GM18909 (cell line): ENCODE measurements around the gene STX3.
"Not testable (repeated sequence)": the region's sequence is repeated elsewhere in the genome, so short reads cannot be mapped to it uniquely, and the experiment has no call there.

ENCODE experiments used
- ATAC-seq: cut with Tn5 transposase; IDR thresholded peaks from one replicate; pipeline ENCODE4 v1.9.1; 2021; ENCODE audit warnings: mild to moderate bottlenecking; ENCODE audit not compliant: unreplicated experiment, poor library complexity

The STX3 gene

DNA sequence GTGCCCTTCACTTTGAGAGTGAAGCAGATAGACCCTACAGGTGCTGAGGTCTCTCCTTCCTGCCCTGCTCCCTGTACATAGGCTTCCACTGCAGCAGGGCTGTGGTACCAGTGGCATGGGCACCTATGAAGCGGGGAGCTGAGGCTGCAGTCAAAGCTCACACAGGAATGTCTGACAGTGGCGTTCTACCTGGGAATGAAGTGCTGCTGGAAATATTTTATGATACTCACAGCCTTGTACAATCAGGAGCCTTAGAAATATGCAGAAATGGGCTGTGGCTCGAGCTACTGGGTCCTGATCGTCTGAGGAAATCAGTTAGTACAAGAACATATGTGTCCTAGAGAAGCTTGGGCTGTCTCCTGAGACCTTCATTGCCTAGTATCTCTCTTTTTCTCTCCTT, 30.6 kb downstream of the STX3 start:
- no peak for ATAC-seq

DNA sequence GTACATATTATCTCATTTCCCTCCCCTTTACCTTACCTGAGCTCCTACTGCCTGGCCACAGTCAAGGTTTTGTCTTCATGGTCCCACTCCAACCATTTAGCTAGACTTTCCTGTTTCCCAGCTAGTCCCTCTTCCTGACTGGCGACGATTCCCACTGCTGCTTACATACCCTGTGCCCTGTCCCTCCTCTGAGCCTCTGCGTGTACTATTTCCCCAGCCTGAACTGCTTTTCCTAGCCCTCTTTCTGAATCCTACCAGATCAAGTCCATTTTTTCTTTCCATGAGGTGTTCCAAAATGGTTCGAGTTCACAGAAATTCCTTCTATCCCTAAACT, 32.0 kb downstream of the STX3 start:
- ATAC-seq = no peak

DNA sequence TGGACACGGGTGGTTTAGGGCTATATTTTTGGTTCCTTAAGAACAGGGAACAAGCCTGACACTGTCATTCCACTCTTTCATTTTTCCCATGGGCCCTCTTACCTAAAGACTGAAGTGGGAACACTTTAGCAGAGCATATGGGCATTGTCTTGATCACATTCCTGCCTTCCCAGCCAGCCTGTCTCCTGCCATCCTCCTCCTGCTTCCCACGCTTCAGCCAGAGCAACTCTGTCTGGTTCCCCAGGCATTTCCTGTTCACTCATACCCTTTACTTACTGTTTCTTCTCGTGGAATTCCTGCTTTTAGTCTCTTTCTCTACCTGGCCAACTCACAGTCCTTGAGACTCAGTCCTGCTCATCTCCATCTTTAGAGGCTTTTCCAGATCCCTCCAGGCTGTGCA, 32.6 kb downstream of the STX3 start:
- ATAC-seq = no peak

- no peak for ATAC-seq
These were observed 36.5 kb downstream of the STX3 start for GRCh38 chr11:59791639-59792038.

DNA sequence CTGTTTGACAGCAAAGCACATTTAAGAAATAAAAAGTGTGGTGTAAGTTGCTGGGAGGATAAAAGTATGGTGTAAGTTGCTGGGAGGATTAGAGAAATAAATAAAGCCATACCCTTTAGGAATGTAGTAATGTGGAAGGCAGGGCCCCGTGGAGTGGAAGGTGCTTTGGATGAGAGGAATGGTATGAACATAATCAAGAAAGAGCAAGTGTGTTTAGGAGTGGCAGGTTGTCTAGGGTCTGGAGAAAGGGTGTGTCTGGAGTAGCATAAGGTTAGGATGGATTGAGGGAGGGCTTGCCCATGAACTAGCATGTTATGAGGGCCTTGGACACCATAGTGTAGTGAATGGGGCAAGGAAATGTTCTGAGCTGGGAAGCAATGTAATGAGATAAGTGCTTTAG, 37.3 kb downstream of the STX3 start:
- ATAC-seq = no peak

- ATAC-seq = no peak
These were observed 39.2 kb downstream of the STX3 start for GRCh38 chr11:59794417-59794816.

- ATAC-seq = no peak
These were observed 45.3 kb downstream of the STX3 start for GRCh38 chr11:59800390-59801025.

- ATAC-seq = no peak
These were observed 46.1 kb downstream of the STX3 start for GRCh38 chr11:59801160-59801706.

DNA sequence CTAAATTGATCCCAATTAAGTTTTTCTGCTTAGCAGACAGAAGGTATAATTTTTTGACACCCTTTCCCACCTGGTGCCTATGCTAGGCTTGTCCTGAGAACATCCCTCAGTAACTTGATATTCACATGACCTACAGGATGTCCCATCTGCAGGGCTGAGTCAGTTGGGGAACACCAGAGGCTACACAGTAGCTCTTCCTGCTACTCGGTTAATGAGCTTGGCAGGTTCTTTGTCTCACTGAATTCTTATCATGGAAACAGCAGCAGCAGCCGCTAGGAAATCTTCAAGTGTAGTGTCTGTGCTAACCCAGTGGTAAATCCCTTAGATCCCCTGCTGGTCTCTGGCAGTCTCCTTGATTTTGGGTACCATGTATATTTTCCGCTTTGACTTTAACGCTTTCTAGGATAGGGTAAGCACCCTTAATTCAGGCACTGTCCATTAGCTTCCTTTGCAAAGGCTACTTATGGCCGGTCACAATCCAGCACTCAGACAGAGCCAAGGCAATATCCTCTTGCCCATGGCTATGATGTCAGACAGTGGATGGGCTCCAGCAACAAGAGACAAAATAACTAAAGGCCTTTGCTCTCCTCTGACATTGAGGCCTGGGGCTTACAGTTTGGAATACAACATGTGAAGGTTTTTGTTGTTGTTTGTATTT, 46.9 kb downstream of the STX3 start:
- peak; percentile 19 for ATAC-seq

DNA sequence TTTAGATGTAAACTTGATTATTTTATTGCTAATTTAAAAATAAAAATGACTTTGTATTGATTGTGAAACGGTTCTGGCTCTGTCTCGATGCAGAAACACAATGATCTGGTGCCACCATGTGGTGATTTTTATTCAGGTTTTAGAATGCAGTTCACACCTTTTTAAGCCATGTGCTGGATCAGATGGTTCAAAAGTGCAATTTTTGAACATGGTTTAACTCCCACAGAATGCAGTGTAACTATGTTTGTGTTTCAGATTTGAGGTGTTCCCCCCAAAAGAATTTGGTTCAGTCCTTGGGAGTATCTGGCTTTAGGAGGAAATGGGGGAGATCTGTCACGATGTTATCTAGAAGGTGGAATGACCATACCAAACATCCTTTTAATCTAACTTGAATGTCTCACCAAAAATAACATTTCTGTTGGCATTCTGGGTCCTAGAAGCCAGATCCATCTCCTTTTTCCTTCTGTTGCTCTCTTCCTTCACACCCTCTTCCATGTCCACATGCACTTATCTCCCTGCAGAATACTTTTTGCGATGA, 47.5 kb downstream of the STX3 start:
- ATAC-seq = peak; percentile 67

DNA sequence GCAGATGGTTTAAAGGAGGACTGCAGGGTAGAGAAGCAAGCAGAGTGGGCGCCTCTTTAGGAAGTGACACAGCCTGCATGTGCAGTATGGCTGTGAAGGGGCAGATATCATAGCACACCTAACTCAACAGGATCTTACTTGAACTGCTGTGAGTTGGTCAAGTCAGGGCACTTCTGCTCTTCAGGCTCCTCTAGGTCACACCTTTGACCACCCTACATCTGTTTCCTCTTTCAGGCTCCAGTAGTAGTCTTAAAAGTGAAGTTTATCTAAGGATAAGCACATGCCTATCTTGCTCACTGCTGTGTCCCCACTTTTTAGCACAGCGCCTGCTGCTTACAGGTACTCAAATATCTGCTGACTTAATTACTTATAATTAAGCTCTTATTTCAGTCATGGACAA, 48.9 kb downstream of the STX3 start:
- ATAC-seq = no peak

- ATAC-seq = no peak
These were observed 52.0 kb downstream of the STX3 start for GRCh38 chr11:59807047-59807610.

DNA sequence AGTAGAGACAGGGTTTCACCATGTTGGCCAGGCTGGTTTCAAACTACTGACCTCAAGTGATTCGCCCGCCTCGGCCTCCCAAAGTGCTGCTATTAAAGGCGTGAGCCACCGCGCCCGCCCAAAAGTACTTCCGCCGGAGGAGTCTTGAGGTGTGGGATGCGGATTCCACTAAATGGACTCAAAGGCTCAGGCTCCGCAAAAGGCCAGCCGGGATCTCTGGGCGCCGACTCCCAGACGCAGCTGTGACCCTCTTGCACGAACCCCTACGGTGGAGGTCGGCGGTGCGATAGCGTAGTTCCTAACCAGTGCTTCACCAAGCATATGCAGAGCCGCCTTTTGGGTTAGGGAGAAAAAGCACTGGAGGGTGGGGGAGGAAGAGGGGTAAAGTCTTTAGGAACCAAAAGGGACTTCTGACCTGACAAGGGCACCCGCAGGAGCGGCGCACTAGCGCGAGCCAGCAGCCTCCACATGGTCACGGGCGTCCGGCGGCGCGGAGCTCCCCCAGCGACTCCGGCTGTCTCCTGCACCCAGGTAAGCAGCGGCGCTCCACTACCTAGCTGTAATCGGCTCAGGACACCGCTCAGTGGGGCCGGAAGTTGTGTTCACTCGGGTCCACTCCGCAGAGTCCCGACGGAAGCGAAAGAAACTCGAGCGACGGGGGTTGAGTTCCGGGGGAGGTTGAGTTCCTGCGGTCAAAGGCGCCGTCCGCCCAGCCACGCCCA, 55.2 kb downstream of the STX3 start, which contains the start of gene MRPL16:
TSS of gene MRPL16 (minus strand) at position 590 of the 722 bp plus-strand sequence. CDS start at position 470, 120 bp downstream.
- ATAC-seq = peak; percentile 98

- no peak for ATAC-seq
These were observed 55.7 kb downstream of the STX3 start for GRCh38 chr11:59810911-59811259.

DNA sequence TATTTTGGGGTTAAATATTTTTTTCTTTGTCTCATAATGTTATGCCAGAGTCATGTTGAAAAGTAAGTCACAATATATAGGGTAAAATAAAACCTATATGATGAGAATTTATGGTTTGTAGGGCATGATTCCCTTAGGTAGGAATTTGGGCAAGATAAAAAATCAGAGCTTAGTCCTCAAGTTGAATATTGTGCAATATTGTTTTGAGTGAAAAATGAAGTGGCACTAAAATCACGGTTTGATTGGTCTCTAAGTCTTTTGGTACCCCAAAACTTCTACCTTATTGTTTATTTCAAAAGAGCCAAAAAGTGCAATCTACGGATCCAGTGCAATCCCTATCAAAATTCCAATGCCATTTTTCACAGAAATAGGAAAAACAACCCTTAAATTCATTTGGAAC, 57.0 kb downstream of the STX3 start:
- no peak for ATAC-seq

DNA sequence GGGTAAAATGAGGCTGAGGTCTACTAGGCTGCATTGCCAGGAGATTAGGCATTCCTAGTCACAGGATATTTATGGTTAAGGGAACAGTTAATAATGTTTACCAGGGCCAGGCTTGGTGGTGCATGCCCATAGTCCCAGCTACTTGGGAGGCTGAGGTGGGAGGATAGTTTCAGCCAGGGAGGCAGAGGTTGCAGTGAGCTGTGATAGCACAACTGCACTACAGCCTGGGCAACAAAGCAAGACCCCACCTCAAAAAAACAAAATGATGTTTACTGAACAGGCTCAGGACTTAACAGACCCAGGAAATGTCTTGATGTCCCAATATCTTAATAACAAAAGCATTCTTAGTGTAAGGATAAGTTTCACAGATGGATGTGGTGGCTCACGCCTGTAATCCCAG, 58.2 kb downstream of the STX3 start:
- no peak for ATAC-seq

DNA sequence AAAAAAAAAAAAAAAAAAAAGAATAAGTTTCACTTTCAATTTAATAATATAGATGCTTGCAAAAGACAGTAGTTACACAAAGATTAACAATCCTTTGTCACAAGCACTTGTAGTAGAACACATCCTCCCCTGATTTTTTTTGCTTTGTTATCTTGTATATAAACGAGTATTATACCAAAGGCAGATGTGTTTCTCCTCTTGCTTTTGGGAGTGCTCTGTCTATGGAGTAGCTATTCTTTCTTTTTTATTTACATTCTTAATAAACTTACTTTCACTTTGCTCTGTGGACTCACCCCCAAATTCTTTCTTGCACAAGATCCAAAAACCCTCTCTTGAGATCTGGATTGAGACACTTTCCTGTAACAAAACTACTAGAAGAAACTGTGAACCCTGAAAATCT, 58.8 kb downstream of the STX3 start:
- ATAC-seq = no peak

DNA sequence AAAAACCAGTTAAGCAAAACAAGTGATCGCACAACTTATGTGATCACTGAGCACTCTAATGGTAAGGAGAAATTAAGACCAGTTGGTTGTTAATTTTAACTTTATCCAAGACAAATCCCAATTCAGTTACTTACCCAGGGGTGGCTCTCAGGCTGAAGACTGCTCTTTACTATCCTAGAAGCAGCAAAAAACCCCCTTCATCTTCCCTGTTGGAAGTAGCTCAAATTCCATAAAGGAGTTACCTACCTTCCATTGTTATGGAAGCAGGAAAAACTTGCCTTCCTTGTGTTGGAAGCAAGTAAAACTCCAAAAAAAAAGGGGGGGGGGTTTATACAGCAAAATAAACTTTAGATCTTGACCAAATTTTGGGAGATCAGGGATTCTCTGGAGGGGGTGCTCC, 60.6 kb downstream of the STX3 start:
- no peak for ATAC-seq

GRCh38 chr11:59816434-59816833, 61.3 kb downstream of the STX3 start:
- ATAC-seq = not testable (repeated sequence)

DNA sequence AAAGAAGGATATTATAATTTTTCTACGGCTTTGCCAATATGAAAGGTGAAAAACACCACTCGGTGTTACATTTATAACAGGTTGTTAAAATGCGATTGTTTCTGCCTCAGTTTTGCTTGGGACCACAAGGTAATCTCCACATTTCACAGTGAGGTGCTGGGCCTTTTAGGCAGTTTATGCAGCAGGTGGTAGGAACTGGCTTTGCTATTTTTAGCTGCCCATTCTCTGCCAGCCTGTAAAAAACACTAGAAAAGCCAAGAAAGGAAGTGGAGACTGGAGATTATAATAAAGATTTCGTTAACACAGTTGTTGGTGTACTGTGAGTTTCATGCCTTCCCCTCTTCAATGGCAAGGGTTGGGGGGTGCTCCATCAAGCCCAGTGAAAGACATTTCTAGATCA, 63.4 kb downstream of the STX3 start:
- ATAC-seq = no peak

DNA sequence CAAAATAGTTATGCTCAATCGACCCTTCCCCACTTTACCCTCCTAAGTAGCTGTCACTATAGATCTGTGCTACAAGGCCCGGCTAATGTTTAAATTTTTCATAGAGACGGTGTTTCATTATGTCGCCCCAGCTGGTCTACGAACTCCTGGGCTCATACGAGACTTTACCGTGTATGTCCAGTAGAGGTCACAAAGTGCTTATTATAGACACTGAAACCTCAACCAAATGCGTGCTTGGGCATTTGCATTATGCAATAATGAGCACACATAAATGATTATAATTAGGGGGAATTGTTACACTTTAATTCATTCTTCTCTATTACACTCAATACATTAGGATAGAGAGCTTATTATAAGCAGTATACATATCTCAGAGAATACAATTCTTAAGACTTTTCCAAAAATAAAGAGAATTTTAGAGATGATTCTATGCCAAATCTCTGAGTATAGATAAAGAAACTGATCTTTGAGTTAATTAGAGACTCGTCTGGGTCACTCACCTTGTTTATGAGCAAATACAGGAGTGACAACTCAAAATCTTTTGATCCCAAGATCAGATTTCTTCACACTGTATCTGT, 67.9 kb downstream of the STX3 start:
- peak; percentile 84 for ATAC-seq
